ENCODE results near the gene KAZALD1. TPM values are rescaled to one million over a fixed set of nuclear protein-coding genes. Genes with fewer than 3 reads are reported as not detected.

Gene KAZALD1
- total RNA-seq, 2 experiments from 2014 or later: 0.35 to 0.53 TPM

DNA sequence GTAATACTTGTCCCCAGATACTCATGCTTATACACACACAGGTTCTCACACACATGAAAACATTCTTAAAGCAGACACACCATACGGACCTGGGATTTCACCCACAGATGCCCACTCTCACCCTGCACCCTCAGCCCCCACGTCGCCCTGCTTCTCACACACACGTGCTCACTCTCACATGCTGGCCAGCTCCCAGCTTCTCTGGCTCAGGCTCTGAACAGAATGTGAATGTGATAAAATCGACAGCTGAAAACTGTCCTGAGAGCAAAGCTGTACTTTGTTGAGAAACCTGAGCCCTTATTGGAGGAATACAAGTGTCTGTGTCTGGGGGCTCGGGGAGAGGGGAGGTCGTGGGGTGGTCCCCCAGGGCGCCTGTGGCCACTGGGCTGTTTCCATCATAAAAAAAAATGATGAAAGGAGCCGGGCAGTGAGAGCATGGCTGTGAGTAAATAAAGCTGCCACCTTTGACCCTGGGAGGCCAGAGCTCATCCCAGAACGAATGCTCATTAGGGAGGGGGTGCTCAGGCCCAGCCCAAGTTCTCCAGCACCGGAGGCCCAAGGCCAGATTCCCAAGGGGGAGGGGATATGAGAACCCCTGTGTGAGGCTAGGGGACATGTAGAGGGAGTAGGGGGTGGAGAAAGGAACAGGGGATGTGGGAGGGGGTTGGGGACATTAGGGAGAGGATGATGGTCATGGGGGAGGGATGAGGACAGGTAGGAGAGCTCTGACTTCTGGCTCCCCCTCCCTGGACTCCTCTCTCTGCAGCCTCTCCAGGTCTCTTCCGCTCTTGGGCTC lies 51.2 kb downstream of the KAZALD1 start:
- no peak overlapping the region for H3K27ac Mint-ChIP-seq
- no peak for DNase-seq
- H3K27me3 Mint-ChIP-seq: peaks cover 34% of the 10 kb centered on the region
- ChIA-PET CTCF (interaction anchor here (1.1 kb wide), 1 partner anchor 18 kb away, joined by 5 read pairs; no protein-coding TSS in a partner anchor), POLR2A (no interaction called here)
- H3K36me3 Mint-ChIP-seq (ENCODE audit: low read depth): no peaks in the 10 kb centered on the region
- H3K4me1 Mint-ChIP-seq: no peaks in the 10 kb centered on the region
- H3K4me3 Mint-ChIP-seq: no peak overlapping the region
- no peaks in the 10 kb centered on the region for H3K9me3 Mint-ChIP-seq

DNA sequence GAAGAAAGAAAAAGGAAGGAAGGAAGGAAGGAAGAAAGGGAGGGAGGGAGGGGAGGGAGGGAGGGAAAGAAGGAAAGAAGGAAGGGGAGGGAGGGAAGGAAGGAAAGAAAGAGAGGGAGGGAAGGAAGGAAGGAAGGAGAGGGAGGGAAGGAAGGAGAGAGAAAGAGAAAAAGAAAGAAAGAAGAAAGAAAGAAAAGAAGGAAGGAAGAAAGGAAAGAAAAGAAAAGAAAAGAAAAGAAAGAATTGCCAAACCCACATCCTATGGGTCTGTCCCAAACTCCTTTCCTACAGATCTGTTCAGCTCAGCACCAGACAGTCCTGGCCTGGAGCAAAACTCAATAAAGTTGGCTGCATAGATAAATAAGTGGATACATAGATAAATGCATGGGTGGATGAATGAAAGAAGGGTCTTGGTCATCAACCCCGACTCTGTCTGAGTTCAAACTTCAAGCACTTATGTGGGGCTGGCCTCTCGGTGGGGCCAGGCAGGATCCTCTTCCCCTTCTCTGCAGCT lies 52.2 kb downstream of the KAZALD1 start:
- Mint-ChIP-seq H3K27me3 (peaks cover 37% of the 10 kb centered on the region), H3K4me1 (no peaks in the 10 kb centered on the region), H3K36me3 (ENCODE audit: low read depth) (no peaks in the 10 kb centered on the region), H3K9me3 (no peaks in the 10 kb centered on the region), H3K27ac (no peak overlapping the region), H3K4me3 (no peak overlapping the region)
- CTCF ChIA-PET: interaction anchor here (1.1 kb wide), 1 partner anchor 19 kb away, joined by 5 read pairs; no protein-coding TSS in a partner anchor
- no peak for DNase-seq
- POLR2A ChIA-PET: no interaction called here

- no peak overlapping the region for H3K4me3 Mint-ChIP-seq
- no peak overlapping the region for H3K27ac Mint-ChIP-seq
- H3K4me1 Mint-ChIP-seq: no peaks in the 10 kb centered on the region
- CTCF ChIA-PET: interaction anchor here (1.0 kb wide), 1 partner anchor 27 kb away, joined by 4 read pairs; no protein-coding TSS in a partner anchor
- no peaks in the 10 kb centered on the region for H3K9me3 Mint-ChIP-seq
- DNase-seq: no peak
- POLR2A ChIA-PET: no interaction called here
- H3K27me3 Mint-ChIP-seq: peaks cover 41% of the 10 kb centered on the region
- no peaks in the 10 kb centered on the region for H3K36me3 Mint-ChIP-seq (ENCODE audit: low read depth)
Observed at GRCh38 chr10:101114646-101115045, 52.9 kb downstream of the KAZALD1 start.

Other genes with a start within 250 kb of the KAZALD1 start
- 10 to 100 TPM; 34.9 to 37.2 TPM for gene SLF2, start 149.0 kb upstream of the KAZALD1 start, total RNA-seq
- gene SEMA4G, start 92.5 kb upstream of the KAZALD1 start, total RNA-seq: under 1 TPM; 0.68 to 0.98 TPM
- gene MRPL43, start 74.5 kb upstream of the KAZALD1 start, total RNA-seq: 10 to 100 TPM; 47.8 to 49.3 TPM
- gene TWNK, start 74.4 kb upstream of the KAZALD1 start, total RNA-seq: 1 to 10 TPM; 6.4 to 7.1 TPM
- gene LZTS2, start 62.2 kb upstream of the KAZALD1 start, total RNA-seq: 10 to 100 TPM; 17.3 to 18.5 TPM
- 1 to 10 TPM; 1.1 to 1.9 TPM for gene PDZD7, start 30.9 kb upstream of the KAZALD1 start, total RNA-seq
- 10 to 100 TPM; 91.4 to 95.0 TPM for gene SFXN3, start 30.8 kb upstream of the KAZALD1 start, total RNA-seq
- gene TLX1, start 69.3 kb downstream of the KAZALD1 start, total RNA-seq: not detected
- gene LBX1, start 167.5 kb downstream of the KAZALD1 start, total RNA-seq: not detected

Measured in activated CD4-positive, alpha-beta memory T cell treated with anti-CD3 and anti-CD28 coated beads, Interleukin-2, amount 10 ng/mL, durations not matched to agents 7 days and 5 days (primary cell).